ENCODE results near the gene SNTB2.
"Not testable (repeated sequence)": the region's sequence is repeated elsewhere in the genome, so short reads cannot be mapped to it uniquely, and the experiment has no call there.

SNTB2 gene

DNA sequence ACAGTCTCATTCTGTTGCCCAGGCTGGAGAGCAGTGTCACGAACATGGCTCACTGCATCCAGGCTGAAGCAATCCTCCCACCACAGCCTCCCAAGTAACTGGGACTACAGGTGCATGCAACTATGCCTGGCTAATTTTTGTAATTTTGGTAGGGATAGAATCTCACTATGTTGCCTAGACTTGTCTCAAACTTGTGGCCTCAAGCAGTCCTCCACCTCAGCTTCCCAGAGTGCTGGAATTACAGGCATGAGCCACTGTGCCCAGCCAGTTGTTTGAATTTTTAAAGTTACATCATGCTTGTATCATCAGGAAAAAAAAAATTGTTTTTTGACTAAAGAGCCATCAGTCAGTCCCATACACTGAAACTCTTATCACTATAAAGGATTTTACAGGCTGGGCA lies 107.1 kb downstream of the SNTB2 start:
- DNase-seq: no peak

- not testable (repeated sequence) for DNase-seq
These were observed 109.8 kb downstream of the SNTB2 start for GRCh38 chr16:69296771-69297170.

- DNase-seq: no peak
These were observed 111.3 kb downstream of the SNTB2 start for GRCh38 chr16:69298261-69298660.

DNA sequence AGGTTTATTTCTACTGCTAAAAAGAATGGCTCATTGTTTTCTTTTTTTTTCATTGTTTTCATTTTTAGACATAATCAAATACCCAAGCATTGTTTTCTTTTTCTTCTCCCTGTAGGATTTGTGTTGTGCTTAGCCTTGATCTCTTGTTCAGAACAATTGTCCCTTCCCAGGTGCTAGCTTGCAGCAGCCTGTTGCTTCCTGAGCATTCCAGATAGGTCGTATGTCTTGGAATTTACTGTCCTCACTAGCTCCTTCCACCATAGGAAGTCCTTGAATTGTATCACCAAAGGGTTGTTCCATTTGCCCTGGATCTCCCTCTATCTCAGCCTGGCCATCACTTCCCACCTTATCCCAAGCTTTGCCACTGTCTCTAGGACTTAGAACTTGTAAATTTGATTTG lies 114.2 kb downstream of the SNTB2 start:
- DNase-seq: no peak

DNA sequence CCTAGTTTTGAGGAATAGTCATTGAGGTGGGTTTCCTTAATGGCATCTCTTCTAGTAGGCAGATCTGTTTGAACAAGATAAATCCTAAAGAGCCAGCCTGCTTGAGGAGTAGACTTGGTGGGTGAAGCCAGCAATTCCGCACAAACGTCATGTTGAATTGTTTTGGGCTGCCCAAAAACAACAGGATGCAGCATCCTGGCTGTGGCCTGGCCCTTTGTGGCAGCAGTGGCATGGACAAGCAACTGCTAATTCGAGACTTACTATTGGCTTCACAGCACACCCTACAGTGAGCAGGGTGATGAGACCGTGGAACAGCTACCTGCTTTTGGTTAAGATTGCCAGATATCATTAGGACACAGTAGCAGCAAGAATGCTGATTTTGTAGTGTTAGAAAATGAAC lies 114.9 kb downstream of the SNTB2 start:
- no peak for DNase-seq

DNA sequence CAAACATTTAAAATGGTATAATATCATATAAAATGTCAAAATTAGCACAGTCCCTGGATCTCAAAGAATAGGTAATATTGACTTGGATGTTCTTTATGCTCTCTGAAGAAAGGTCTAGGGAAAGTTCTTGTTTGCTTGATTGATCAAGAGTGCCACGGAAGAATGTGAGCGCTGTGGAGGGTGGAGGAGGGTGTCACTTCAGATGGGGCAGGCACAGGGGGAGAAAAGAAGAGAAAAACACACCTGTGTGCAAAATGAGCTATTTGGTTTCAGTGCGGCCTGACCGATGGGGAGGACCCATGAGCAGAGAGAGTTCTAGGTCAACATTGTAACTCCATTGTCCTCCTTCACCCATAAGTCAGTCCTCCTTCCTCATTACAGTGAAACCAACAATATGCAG lies 115.3 kb downstream of the SNTB2 start:
- no peak for DNase-seq

DNA sequence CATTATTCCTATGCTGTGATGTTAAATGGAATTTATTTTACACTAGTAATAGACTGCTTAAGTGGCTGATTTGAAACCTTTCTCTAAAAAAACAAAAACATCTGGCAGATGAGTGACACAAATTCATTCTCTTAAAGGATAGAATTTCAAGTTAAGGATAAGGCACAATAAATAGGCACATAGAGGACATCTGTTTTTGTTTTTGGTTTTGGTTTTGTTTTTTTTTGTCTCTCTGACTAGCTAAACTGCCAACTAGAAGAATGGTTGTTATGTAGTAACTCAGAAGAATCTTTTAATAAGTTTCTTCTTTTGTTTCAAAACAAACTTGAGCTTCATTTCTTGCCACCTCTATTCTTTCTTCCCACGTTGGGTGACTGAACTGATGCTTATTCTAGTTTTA lies 119.1 kb downstream of the SNTB2 start:
- no peak for DNase-seq

GRCh38 chr16:69307091-69307490 lies 120.1 kb downstream of the SNTB2 start:
- DNase-seq: no peak

DNA sequence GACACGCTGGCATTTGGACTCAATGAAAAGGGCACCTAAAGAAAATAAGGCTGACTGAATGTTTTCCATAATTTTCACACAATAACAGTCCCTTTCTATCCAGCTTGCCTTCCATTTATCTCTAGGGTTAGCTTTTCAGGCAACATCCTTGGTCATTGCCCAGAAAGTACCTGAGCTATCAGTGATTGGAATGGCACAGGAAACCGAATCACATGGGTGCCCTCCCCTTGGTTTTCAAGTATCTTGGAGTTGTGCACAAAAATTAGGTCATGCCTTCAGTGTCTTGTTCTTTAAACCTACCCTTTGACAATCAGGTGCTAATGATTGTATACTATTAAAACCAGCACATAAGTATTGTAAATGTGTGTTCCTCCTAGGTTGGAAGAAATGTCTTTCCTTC lies 120.9 kb downstream of the SNTB2 start:
- DNase-seq: no peak

DNA sequence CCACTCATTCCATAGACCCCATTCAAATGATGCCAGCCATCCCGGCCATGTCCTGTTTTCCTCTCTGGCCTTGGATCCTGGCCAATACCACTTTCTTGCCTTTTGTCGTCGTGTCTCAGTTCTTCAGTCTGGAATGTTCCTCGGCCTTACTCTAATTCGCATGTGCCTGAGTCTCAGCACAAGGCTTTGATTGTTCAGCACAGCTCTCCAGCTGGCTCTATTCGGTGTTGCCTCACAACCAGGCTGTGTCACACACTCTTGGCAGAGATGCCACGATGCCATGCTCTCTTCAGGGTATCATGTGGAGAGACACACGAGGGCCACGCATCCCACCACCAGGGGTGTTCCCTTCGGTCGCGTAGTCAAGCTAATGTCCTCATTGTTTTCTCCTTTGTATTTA lies 122.4 kb downstream of the SNTB2 start:
- no peak for DNase-seq

GRCh38 chr16:69310653-69311532 lies 123.9 kb downstream of the SNTB2 start, which contains the start of gene VPS4A:
Gene VPS4A (plus strand): TSS chr16:69311350. CDS start chr16:69311512, 162 bp downstream.
- peak; percentile 71 to 91 for DNase-seq

GRCh38 chr16:69311533-69312387 lies 124.8 kb downstream of the SNTB2 start:
- peak in 1 of 2 experiments; percentile 45 for DNase-seq

DNA sequence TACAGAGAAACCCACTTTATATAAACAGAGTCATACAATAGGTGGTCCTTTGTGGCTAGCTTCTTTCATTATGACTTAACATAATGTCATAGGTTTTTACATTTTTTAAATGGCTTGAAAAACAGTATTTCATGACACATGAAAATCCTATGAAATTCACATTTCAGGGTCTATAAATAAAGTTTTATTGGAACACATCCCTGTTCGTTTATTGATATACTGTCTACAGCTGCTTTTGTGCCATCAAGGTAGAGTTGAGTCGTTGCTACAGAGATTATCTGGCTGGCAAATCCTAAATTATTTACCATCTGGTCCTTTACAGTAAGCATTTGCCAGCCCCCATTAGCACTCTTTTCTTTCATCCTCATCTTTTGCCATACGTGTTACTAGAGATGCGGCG lies 126.5 kb downstream of the SNTB2 start:
- no peak for DNase-seq

DNA sequence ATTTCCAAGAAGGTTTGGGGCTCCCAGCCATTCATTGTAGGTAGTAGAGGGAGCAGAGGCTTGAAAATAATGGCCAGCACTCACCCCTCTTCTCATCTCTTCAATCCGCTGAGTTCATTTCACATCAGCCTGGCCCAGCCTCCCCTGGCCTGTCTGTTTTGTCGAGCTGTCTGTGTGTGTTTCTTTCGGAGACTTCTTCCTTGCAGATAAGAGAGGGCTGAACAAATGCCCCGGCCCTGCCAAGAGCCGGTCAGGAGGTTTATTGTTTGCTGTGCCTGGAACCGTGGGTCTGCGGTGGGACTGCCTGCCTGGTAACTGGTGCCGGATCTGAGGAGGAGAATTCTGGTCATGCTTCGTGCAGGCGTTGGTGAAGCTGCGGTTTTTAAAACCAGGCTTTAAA lies 127.6 kb downstream of the SNTB2 start:
- no peak for DNase-seq

- DNase-seq: no peak
These were observed 128.7 kb downstream of the SNTB2 start for GRCh38 chr16:69315486-69316311.

- no peak for DNase-seq
These were observed 129.7 kb downstream of the SNTB2 start for GRCh38 chr16:69316595-69317034.

- no peak for DNase-seq
These were observed 131.4 kb downstream of the SNTB2 start for GRCh38 chr16:69318177-69318910.

DNA sequence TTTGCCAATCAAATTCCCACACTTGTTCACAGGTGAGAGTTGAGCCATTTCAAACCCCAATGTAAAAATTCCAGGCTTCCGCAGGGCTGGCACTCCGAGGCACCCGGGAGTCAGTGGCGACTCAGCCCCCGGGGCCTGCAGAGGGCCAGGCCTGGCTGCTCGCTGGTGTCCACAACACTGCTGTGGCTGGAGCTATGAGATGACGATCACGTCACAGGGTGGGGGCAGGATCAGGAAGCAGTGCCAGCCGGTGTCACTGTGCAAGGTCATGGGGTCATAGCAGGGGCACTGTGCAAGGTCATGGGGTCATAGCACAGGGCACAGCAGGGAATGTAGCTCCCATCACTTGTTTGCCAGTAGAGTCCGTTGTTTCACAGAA lies 131.9 kb downstream of the SNTB2 start:
- no peak for DNase-seq

- no peak for DNase-seq
These were observed 132.4 kb downstream of the SNTB2 start for GRCh38 chr16:69319381-69319780.

- DNase-seq: no peak
These were observed 133.1 kb downstream of the SNTB2 start for GRCh38 chr16:69319826-69320739.

DNA sequence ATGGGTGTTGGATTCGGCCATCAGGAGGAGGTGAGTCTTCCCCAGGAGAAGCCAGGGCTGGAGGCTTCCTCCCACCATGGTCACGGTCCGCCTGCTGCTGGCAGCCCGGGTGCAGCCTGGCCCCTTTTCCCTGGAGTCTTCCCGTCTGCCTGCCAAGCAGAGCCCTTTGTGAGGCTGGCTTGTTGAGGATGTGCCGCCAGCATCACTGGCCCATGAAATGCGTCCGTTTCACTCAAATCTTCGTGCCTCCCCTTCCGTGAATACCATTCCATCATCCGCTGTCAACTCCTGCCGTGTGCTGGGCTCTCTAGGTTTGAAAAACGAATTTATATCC lies 133.7 kb downstream of the SNTB2 start:
- no peak for DNase-seq

Data from SW 1271 (cell line).